ENCODE results near the gene COPE. TPM values are rescaled to one million over a fixed set of nuclear protein-coding genes. Genes with fewer than 3 reads are reported as not detected.

The COPE gene
- total RNA-seq, 1 donor from 2014 or later, result 54.6 TPM

- DNase-seq, result no peak
Measured at GRCh38 chr19:18851673-18852325, 67.4 kb downstream of the COPE start.

GRCh38 chr19:18850471-18851375 lies 68.5 kb downstream of the COPE start:
- DNase-seq, result no peak

- no peak for DNase-seq
Measured at GRCh38 chr19:18849838-18850400, 69.3 kb downstream of the COPE start.

Other genes with a start within 250 kb of the COPE start
- gene CRTC1, start 235.7 kb downstream of the COPE start, total RNA-seq, result 3.2 TPM
- 10.9 TPM for gene COMP, start 128.1 kb downstream of the COPE start, total RNA-seq
- 46.7 TPM for gene UPF1, start 87.4 kb downstream of the COPE start, total RNA-seq
- 2.5 TPM for gene CERS1, start 23.2 kb downstream of the COPE start, total RNA-seq
- gene DDX49, start 328 bp upstream of the COPE start, total RNA-seq, result 31.8 TPM
- gene HOMER3, start 21.8 kb upstream of the COPE start, total RNA-seq, result 18.8 TPM
- 33.5 TPM for gene SUGP2, start 114.1 kb upstream of the COPE start, total RNA-seq
- 15.5 TPM for gene ARMC6, start 114.2 kb upstream of the COPE start, total RNA-seq
- 6.7 TPM for gene SLC25A42, start 144.6 kb upstream of the COPE start, total RNA-seq
- 9.7 TPM for gene TMEM161A, start 219.1 kb upstream of the COPE start, total RNA-seq

Measured in skin of body (tissue), 2 donors.